Measurements from ENCODE around the gene UBE3B.
"Not testable (repeated sequence)": the region's sequence is repeated elsewhere in the genome, so short reads cannot be mapped to it uniquely, and the experiment has no call there.

The UBE3B gene

DNA sequence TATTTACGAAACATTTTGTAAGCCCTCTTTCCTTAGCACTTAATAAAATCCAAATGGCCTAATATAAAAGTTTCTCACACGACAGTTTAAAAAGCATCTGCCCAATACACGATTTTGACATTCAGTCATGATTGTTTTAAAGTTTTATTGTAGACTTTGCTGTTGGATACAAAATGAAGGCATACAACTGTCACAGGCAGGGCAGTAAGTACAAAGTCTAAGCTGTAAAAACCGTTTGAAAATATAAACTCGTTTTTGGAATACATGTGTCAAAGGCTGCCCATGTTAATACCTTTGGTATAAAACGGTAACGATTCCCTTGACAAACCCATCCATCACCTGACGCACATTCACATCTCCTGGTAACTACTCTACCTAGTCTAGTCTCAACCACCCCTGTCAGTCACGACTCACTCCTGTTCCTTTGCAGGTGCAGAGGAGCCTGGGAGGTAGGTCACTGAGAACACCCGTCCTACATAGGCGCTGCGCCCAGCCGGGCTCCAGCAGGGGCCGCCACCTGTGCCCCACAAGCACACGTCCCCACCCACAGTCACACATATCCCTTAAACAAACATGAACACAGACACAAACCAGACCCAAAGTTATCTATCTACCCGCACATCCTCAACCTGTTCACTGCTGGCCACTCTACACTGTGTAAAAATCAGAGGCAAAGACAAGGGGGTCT is 27.4 kb upstream of the UBE3B start:
- no peak for DNase-seq (ENCODE audit: low spot score)

DNA sequence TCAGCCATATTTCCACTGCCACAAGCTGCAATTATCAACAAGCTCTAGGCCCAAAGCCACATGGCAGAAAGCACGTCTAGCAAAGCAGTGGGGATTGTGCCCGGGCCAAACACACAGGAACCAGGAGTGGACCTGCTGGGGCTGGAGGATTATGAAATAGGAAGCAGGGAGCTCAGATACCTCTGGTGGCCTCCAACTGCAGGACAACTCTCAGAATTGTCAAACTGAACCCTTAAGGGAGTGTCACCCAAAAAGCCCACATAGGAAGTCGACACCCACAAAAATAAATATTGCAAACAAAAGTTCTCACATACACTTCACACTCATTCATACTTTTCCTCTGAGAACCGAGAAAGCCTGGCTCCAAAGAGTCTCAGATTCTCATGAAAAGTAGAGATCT is 26.5 kb upstream of the UBE3B start:
- DNase-seq (ENCODE audit: low spot score), result no peak

GRCh38 chr12:109451400-109451799 is 26.0 kb upstream of the UBE3B start:
- DNase-seq (ENCODE audit: low spot score), result no peak

- DNase-seq (ENCODE audit: low spot score), result no peak
These were observed 24.9 kb upstream of the UBE3B start for GRCh38 chr12:109452489-109452888.

DNA sequence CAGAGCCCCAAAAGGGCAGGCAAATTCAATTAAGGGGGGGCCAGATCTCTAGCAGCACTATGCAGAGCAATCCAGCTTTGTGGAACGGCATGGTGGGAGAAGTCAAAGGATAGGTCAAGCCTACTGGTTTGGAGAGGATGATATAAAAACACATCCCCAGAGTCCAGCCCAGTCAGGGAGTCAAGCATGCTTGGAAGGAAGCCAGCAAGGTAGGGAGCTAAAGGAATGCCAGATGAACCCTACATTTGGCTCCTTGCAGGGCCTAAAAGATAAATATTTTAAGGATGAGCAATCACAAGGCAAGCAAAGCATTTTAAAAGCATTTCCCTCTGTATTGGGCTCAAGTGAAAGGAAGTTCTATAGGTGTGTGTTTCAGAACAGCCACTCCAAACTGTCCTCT is 21.7 kb upstream of the UBE3B start:
- no peak for DNase-seq (ENCODE audit: low spot score)

DNA sequence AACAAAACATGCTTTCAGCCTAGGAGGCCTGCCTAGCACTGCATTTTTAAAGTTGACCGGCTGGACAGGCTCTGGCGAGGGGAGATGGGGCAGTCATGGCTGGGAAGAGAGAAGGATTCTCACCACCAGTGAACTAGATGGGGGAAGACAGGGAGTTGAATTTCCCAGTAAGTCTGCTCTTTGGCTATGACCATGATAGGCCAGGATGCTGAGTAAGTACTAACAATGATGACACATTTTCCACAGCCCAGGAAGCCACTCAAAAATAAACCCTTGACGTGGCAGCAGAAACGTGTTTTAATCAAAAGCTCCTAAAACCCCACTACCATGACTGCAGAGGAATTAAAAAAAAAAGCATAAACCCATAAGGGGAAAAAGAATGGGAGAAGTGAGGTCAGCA is 19.3 kb upstream of the UBE3B start:
- no peak for DNase-seq (ENCODE audit: low spot score)

DNA sequence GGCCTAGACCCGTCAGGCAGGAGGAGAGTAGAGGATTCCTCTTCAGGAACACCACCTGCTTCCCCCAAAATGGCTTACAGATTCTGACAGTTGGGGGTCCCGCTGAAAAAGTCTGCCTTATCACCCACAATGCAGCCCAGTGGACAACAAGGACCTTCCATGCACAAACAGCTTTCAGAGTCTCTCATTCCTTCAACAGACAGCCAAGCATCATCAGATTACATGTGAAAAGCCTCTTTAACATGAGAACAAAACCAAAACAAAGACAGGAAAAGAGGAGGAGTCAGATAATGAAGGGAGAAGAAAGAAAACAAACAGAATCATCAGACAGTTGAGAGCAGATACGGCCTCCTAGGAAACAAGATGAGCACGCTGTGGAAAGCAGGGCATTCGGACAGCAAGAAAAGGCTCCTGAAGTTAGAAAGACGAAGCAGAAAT is 18.6 kb upstream of the UBE3B start:
- DNase-seq (ENCODE audit: low spot score), result no peak

DNA sequence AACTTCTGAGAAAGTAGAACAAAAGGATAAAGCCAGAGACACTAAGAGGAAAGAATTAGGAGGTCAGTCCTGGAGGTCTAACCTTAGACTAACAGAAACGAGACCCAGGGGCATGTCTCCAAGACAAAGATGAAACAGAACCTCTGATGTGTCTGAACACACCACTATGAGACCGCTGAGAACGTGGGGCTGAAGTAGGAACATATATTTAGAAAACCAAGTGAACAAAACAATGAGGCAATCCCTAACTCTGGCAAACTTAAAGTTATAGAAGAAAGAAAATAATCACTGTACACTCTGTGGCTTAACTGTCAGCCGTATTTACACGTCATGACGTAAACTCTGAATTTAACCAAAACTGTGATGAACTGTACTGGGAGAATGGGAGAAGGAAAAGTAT is 18.2 kb upstream of the UBE3B start:
- DNase-seq (ENCODE audit: low spot score), result no peak

DNA sequence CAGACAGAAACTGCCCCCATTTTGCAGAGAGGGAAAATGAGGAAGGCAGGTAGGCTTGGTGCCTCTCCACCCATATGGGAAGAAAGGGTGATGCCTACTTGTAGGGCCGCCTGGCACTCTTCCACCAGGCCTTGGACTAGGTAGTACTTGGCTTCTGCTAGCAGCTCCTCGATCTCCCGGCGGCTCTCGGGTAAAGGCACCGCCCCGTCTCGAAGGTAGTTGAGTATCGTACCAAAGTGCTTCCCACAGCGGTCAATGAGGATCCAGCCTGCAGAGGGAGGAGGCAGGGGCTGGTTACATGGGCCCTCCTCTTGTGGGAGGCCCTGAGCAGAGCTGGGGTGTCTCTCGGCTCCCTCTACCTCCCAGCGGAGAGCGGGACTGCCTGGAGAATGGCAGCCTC is 16.9 kb upstream of the UBE3B start:
- no peak for DNase-seq (ENCODE audit: low spot score)

GRCh38 chr12:109461049-109461845 is 16.2 kb upstream of the UBE3B start:
- DNase-seq (ENCODE audit: low spot score), result no peak

GRCh38 chr12:109461846-109462756 is 15.3 kb upstream of the UBE3B start:
- DNase-seq (ENCODE audit: low spot score), result no peak

DNA sequence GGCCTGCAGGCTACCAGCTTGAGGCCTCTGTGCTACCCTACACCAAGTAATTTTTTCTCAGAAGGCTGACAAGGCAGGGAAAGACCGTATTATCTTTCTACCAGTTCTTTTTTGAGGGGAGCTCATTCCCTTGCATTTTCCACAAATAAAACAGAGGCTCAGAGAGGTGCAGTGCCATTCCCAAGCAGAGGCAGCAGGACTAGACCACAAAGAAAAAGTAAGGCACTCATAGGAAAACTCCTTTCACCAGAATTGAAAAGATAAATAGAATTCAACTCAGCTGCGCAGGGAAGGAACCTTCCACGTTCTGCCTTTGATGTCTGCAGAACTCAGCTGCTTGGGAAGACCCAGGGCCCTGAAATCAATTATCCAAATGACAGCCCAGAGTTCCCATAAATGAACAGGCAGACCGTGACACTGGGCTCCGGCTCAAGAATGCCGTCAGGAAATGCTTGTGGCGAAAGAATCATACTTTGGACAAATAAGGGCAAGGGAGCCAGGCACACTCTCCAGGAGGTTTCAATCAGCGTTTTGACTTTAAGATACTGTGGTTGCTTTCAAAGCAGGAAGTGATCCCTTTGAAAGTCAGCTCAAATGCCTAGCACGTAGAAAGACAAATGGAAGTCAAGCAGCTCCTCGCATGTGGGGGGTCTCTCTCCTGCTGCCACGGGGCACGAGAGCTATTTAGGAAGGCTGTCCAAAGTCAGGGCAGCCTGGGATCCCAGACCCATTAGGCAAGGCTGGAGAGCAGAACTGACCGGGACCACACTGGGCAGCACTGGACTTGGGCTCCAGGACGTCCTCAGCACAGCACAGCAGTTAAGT is 14.4 kb upstream of the UBE3B start:
- DNase-seq (ENCODE audit: low spot score), result no peak

- DNase-seq (ENCODE audit: low spot score), result no peak
These were observed 13.7 kb upstream of the UBE3B start for GRCh38 chr12:109463756-109464155.

DNA sequence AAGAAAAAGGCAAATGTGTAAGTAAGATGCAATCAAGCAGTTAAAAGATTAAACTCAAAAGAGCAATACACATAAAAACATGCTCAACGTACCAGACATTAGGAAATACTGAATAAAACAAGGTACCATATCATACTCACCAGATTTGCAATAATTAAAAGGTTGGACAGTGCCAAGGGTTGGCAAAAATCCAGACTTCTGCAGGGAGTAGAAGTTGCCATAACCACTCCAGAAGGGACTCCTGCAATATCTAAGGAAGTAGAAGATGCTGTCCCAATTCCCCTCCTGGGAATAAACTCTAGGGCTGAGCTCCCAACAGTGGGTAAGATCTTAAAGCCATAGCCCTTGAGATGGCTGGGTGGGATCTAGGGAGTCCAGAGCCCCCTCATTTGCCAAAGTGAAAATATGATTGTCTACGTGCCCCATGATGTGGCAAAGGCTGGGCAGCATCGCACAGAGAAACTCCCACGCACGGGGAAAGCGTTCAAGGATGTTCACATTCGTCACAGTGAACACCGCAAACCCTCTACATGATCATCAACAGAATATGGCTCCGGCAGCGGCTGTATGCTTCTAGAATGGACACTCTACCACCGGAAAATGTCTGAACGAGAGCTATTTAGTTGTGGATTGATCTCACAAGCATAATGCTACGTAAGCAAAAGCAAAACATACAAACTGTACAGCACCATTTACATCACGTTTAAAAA is 12.6 kb upstream of the UBE3B start:
- no peak for DNase-seq (ENCODE audit: low spot score)

- no peak for DNase-seq (ENCODE audit: low spot score)
These were observed 11.1 kb upstream of the UBE3B start for GRCh38 chr12:109466305-109466704.

DNA sequence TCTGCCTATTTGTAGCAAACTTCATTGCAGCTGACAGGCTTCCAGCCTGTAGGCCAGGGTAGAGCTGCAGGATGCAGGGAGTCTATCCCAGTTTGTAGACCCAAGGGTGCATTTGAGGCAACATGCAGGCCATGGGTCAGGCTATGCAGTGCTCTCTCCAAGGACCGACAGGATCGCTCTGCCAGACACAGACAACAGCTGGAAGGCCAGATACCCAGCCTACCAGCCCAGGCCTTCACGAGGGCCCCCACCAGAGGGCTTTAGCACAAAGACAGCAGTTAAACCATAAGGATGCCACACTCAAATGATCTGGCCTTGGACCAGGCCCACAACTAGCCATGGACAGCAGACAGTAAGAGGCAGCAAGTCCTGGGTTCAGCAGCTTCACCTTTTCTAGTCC is 10.6 kb upstream of the UBE3B start:
- DNase-seq (ENCODE audit: low spot score), result no peak

GRCh38 chr12:109467978-109468676 is 9.3 kb upstream of the UBE3B start:
- DNase-seq (ENCODE audit: low spot score), result no peak

GRCh38 chr12:109469517-109469916 is 7.9 kb upstream of the UBE3B start:
- DNase-seq (ENCODE audit: low spot score), result no peak

DNA sequence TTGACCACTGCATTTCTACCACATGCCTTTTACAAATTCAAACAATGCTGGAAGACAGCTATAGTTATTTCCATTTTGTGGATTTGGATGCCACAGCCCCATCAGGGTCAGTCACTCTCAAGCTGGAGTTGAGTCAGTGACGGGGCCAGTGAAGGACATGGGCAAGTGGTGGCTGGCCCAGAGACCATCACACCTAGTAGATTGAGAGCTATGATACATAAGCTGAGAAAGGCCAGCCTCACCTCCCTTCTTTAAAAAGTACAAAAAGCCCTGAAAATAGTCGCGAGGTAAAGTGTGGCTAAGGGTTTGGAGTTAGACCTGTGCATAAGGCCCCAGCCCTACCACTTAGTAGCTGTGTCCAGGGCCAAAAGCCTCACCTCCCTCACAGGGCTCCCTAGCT is 4.4 kb upstream of the UBE3B start:
- DNase-seq (ENCODE audit: low spot score), result no peak

DNA sequence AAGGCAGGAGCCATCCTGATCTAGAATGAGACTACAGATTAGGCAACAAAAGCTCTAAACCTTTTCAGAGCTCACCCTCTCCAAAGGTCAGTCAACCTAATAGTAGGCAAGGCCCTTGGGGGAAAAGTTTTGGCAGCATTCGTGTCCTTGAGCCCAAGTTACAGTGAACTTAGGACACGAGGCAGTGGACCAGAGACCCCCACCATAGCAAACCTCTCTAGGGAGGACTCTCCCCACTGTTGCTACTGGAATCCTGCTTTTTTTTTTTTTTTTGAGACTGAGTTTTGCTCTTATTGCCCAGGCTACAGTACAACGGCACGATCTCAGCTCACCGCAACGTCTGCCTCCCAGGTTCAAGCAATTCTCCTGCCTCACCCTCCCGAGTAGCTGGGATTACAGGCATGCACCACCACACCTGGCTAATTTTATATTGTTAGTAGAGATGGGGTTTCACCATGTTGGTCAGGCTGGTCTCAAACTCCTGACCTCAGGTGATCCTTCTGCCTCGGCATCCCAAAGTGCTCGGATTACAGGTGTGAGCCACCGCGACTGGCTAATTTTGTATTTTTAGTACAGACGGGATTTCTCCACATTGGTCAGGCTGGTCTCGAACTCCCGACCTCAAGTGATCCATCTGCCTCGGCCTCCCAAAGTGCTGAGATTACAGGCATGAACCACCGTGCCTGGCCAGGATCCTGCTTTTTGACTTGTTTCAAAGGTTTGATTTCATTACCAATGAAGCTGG is 3.7 kb upstream of the UBE3B start:
- DNase-seq (ENCODE audit: low spot score), result not testable (repeated sequence)
